Liver (tissue), 3 donors: ENCODE data around the gene FAM98B.

Experiments used
- EGR1 ChIP-seq, 2 donors: IDR thresholded peaks; 2 replicates each; pipeline ENCODE4 v1.6.1; 2016 to 2018; ENCODE audit warnings: antibody characterized with exemption in 2 of 2, low read depth in 2 of 2
- FOXA1 ChIP-seq: IDR thresholded peaks from 2 replicates; pipeline ENCODE4 v1.6.1; 2016; ENCODE audit warnings: antibody characterized with exemption
- TAF1 ChIP-seq: conservative IDR thresholded peaks from 2 replicates; pipeline ENCODE4 v1.6.1; 2016; ENCODE audit warnings: antibody characterized with exemption, mild to moderate bottlenecking
- TF ChIP-seq, protein P1 (sequence below): fragments of 150-350 bp; IDR thresholded peaks from 2 replicates; pipeline ENCODE4 v1.5.1; 2017; ENCODE audit warnings: improper control_type of control experiment, low read depth, low read length; ENCODE audit not compliant: missing input control
- donor health status: healthy.
- donor health status: healthy.

DNA sequence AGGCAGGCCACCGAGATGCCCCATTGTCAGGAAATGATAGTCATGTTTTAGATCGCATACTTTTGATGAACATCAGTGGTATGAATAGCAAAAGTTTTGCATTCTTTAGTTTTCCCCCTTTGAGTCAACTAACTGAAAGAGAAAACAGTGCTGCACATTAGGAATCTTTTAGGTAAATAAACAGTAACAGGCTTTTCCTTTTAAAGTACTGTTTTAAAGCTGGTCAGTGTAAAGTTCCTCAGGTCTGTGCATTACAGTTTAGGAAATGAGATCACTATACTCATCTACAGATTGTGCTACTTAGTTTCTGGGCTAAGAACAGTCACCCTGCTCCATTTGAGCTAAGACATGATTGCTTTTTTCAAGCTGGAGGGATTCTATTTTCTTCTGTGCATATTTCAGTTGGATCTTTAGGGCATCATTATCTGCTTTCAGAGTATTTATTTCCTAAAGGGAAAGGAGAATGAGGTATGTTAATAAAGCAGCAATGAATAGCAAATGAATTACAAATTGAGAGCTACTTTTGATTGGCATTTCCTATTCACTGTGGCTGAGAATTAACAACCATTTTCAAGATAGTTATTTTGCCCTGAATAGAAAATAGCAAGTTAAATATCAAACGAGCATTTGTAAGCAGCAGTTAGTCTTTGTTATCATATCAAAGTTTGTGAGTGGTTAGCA lies 36.5 kb downstream of the FAM98B start:
- TF ChIP-seq, protein P1, sequence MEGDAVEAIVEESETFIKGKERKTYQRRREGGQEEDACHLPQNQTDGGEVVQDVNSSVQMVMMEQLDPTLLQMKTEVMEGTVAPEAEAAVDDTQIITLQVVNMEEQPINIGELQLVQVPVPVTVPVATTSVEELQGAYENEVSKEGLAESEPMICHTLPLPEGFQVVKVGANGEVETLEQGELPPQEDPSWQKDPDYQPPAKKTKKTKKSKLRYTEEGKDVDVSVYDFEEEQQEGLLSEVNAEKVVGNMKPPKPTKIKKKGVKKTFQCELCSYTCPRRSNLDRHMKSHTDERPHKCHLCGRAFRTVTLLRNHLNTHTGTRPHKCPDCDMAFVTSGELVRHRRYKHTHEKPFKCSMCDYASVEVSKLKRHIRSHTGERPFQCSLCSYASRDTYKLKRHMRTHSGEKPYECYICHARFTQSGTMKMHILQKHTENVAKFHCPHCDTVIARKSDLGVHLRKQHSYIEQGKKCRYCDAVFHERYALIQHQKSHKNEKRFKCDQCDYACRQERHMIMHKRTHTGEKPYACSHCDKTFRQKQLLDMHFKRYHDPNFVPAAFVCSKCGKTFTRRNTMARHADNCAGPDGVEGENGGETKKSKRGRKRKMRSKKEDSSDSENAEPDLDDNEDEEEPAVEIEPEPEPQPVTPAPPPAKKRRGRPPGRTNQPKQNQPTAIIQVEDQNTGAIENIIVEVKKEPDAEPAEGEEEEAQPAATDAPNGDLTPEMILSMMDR, result no peak
- TF ChIP-seq FOXA1 (no peak), EGR1 (IDR thresholded peaks at IDR 0.05; ENCODE audit: low read depth in 2 of 2) (no peak), TAF1 (no peak)
